RWPE1 (cell line): ENCODE data around the gene SLC25A33.

Experiments used
- CTCF ChIA-PET: fragments of 350-600 bp; sonication (Branson Sonifier 250); formaldehyde crosslinking; extraction: SDS; loops from one replicate; lab custom pipeline; 2021; lab: Yijun Ruan, JAX
- POLR2A ChIA-PET: fragments of 400-600 bp; formaldehyde crosslinking; extraction: SDS; loops from one replicate; lab custom pipeline; 2020; ENCODE audit warnings: antibody characterized with exemption; ENCODE audit not compliant: low non-redundant PET; lab: Yijun Ruan, JAX
- DNase-seq: peaks from one replicate; pipeline ENCODE4 v3.0.0; 2012; ENCODE audit warnings: low spot score
- H3K27ac ChIP-seq: fragments of 450-650 bp; 2 replicates; pipeline ENCODE4 v1.5.1; 2017
- TF ChIP-seq, protein P1 (sequence below): fragments of 450-650 bp; conservative IDR thresholded peaks from 2 replicates; pipeline ENCODE4 v1.5.1; 2017; ENCODE audit warnings: low read depth, mild to moderate bottlenecking

The SLC25A33 gene, protein sequence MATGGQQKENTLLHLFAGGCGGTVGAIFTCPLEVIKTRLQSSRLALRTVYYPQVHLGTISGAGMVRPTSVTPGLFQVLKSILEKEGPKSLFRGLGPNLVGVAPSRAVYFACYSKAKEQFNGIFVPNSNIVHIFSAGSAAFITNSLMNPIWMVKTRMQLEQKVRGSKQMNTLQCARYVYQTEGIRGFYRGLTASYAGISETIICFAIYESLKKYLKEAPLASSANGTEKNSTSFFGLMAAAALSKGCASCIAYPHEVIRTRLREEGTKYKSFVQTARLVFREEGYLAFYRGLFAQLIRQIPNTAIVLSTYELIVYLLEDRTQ

DNA sequence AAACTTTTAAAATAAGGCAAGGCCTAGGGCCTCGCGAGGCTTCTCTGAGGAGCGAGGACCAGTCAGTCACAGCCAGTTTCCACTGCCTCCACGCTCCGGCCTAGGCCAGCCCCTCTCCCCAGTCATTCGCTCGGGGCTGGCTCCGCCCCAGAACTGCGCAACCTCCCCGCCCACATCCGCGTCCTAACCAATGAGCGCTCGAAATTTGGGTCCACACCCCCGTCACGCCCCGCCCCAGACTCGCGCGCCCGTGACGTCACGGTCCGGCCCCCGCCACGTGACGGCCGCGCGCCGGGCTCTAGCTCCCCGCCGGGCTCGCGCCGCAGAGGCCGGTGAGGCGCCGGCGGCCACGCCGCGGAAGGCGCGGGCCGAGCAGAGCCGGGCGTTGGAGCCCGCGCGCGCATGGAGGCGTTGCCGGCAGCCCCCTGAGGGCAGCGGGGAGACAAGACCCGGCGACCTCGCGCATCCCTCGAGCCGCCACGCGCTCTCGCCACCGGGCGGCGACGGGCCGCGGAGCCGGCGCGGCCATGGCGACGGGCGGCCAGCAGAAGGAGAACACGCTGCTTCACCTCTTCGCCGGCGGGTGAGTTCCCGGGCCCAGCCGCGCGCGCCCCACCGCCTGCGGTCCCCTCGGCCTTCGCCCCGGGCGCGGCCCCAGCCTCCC, at the start of gene SLC25A33:
TSS of gene SLC25A33 (plus strand) at position 301 of the 664 bp plus-strand sequence. CDS start at position 528, 227 bp downstream.
- TF ChIP-seq, protein P1, sequence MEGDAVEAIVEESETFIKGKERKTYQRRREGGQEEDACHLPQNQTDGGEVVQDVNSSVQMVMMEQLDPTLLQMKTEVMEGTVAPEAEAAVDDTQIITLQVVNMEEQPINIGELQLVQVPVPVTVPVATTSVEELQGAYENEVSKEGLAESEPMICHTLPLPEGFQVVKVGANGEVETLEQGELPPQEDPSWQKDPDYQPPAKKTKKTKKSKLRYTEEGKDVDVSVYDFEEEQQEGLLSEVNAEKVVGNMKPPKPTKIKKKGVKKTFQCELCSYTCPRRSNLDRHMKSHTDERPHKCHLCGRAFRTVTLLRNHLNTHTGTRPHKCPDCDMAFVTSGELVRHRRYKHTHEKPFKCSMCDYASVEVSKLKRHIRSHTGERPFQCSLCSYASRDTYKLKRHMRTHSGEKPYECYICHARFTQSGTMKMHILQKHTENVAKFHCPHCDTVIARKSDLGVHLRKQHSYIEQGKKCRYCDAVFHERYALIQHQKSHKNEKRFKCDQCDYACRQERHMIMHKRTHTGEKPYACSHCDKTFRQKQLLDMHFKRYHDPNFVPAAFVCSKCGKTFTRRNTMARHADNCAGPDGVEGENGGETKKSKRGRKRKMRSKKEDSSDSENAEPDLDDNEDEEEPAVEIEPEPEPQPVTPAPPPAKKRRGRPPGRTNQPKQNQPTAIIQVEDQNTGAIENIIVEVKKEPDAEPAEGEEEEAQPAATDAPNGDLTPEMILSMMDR, result no peak
- CTCF ChIA-PET, result interaction anchor here (0.5 kb wide), 1 partner anchor 42 kb away, joined by 6 read pairs; no protein-coding TSS in a partner anchor
- peak; percentile 98 for DNase-seq
- POLR2A ChIA-PET, result interaction anchor here (0.6 kb wide), 2 partner anchors 16 to 42 kb away, joined by 5 to 8 read pairs; no protein-coding TSS in a partner anchor
- peak within 1 kb of the TSS; percentile 81 for H3K27ac ChIP-seq

DNA sequence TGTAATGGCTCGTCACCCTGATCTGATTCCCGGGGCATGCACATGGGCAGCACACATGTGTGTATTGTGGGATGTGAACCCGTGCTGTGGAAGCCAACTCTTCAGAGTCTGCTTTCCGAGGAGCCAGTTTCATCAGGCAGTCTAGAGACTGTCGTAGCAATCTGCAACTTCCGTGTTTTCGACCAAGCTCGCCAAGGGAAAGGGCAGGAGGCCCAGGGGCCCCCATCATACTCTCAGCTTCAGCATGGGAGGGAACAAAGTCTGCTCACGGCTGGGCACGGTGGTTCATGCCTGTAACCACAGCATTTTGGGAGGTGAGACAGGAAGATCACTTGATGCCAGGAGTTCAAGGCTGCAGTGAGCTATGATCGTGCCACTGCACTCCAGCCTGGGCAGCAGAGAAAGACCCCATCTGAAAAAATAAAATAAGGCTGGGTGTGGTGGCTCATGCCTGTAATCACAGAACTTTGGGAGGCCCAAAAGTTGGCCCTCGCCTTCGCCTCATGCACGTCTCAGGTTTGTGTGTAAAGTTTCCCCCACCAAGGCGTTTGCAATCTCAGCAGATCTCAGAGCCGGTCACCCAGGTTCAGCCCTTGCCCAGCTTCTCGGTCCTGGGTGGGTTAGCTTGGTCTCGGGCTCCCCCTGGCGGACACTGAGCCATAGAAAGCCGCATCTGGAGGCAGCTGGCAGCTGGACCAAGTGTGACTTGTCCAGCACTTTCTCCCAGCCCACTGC, 48.5 kb upstream of the SLC25A33 start:
- no peak overlapping the region for H3K27ac ChIP-seq
- ChIA-PET POLR2A (no interaction called here), CTCF (interaction anchor here (0.5 to 2.0 kb wide), 30 partner anchors 9 to 656 kb away, joined by 3 to 30 read pairs (median 3); partner anchors contain the start of gene H6PD)
- peak; percentile 71 for DNase-seq
- TF ChIP-seq, protein P1, result peak; percentile 86

DNA sequence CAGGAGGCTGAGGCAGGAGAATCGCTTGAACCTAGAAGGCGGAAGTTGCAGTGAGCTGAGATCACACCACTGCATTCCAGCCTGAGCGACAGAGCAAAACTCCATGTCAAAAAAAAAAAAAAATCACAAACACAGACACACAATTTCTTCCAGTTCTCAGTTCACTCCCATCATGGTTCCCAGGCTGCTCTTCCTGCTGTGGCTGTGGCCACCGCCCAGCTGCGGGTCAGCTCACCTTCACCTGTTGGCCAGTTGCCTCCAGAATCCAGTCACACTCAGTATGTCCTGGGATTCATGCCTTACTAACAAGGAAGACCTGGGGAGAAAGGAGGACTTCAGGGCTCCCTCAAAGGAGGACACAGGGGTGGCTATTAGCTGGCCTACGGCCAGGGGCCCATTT, 45.9 kb upstream of the SLC25A33 start:
- TF ChIP-seq, protein P1, result no peak
- no peak overlapping the region for H3K27ac ChIP-seq
- DNase-seq, result no peak
- POLR2A ChIA-PET, result no interaction called here
- CTCF ChIA-PET, result interaction anchor here (0.6 to 4.0 kb wide), 2 partner anchors 79 to 226 kb away, joined by 3 to 25 read pairs; no protein-coding TSS in a partner anchor

DNA sequence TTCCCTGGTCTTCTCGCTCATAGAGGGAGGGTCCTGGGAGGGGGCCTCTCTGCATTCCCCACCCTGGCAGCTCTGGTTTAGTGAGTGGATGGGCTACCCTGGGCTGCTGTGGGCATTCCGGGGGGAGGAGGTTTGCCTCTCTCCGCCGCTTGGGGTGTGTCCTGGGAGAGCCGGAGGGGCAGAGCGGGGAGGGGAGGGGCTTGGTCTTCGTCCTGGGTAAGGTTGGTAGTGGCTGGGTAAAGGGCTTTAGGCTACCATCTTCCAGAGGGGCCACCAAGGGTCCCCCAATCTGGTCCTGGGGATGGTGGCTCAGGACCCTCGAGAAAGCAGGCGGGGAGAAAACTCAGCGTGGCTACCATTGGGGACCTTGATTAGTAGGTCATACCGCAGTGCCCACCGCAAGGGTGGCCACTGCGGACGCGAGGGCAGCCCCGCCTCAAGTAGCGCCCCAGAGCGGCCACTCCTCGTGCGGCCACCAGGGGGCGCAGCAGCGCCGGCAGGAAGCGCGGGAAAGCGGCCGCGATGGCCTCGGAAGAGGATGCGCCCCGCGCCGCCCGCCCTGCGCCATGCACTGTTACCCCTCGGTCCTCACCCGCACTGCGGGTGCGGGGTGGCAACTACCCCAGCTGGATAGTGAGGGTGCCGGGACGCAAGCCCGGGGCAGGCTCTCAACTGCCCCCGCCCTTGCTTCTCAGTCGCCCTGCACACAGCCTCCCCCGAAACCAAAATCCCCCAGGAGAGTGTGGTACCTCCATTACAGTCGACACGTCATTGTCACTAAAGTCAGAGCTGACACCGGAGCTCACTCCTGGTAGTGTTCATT, 44.1 kb upstream of the SLC25A33 start:
- ChIA-PET CTCF (interaction anchor here (0.5 to 4.0 kb wide), 21 partner anchors 9 to 931 kb away, joined by 3 to 25 read pairs (median 3); no protein-coding TSS in a partner anchor), POLR2A (no interaction called here)
- TF ChIP-seq, protein P1, result peak; percentile 96
- H3K27ac ChIP-seq, result no peak overlapping the region
- peak; percentile 51 for DNase-seq

DNA sequence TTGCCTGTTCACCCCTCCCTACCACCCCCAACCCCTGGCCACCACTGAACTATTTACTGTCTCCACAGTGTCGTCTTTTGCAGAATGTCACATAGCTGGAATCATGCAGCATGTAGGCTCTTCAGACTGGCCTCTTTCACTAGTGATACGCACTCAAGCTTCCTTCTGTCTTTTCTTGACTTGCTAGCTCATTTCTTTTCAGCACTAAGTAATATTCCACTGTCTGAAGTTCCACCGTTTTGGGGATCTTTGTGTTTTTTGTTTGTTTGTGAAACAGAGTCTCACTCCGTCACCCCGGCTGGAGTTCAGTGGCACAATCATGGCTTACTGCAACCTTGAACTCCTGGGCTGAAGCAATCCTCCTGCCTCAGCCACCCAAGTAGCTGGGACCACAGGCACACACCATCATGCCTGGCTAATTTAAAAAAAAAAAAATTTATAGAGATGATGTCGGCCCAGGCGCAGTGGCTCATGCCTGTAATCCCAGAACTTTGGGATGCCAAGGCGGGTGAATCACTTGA, 43.4 kb upstream of the SLC25A33 start:
- ChIA-PET POLR2A (no interaction called here), CTCF (interaction anchor here (0.5 to 4.0 kb wide), 19 partner anchors 11 to 930 kb away, joined by 3 to 25 read pairs (median 3); no protein-coding TSS in a partner anchor)
- H3K27ac ChIP-seq, result no peak overlapping the region
- TF ChIP-seq, protein P1, result no peak
- no peak for DNase-seq
